D721Med (cell line): ENCODE results near the gene MROH2B.

ENCODE experiments used
- DNase-seq: peaks from one replicate; pipeline ENCODE4 v3.0.0; 2011; ENCODE audit warnings: low spot score; ENCODE audit not compliant: insufficient read length
- FAIRE-seq: peaks from 2 replicates; lab custom pipeline; 2011; peaks lifted over from hg19 to GRCh38; lab: Jason Lieb, UNC
- TF ChIP-seq, protein P1 (sequence below): IDR thresholded peaks from 2 replicates; pipeline ENCODE4 v1.5.1; 2012; ENCODE audit warnings: mild to moderate bottlenecking, control low read depth; ENCODE audit not compliant: insufficient read depth; ENCODE audit errors: missing control alignments

Gene MROH2B

DNA sequence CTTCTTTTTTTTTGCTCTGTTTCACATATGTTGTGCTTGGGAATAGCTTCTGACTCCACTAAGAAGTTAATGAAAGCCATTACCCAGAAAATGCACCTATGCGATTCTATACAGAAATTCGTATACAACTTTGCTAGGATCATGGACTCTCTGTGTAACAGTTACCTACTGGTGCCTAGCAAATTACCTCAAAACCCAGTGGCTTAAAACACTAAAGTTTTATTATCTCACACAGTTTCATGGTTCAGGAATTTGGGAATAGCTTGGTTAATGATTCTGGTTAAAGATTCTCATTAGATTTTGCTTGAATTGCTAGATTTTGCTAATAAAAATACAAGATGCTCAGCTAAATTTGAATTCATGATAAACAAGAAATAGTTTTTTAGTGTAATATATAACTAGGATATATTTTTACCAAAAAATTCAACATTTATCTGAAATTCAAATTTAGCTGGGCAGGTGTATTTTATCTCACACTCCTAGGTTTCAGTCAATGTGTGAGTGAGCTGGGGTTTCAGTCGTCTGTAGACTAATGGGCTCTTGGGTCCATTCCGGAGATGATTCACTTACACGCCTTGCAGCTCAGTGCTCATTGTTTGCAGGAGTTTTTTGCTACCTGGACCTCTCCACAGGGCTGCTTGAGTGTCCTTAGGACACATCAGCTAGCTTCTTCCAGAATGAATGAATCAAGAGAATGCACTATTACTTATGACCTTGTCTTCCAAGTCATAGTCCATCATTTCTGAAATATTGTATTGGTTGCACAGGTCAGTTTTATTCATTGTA lies 75.1 kb downstream of the MROH2B start:
- TF ChIP-seq, protein P1, sequence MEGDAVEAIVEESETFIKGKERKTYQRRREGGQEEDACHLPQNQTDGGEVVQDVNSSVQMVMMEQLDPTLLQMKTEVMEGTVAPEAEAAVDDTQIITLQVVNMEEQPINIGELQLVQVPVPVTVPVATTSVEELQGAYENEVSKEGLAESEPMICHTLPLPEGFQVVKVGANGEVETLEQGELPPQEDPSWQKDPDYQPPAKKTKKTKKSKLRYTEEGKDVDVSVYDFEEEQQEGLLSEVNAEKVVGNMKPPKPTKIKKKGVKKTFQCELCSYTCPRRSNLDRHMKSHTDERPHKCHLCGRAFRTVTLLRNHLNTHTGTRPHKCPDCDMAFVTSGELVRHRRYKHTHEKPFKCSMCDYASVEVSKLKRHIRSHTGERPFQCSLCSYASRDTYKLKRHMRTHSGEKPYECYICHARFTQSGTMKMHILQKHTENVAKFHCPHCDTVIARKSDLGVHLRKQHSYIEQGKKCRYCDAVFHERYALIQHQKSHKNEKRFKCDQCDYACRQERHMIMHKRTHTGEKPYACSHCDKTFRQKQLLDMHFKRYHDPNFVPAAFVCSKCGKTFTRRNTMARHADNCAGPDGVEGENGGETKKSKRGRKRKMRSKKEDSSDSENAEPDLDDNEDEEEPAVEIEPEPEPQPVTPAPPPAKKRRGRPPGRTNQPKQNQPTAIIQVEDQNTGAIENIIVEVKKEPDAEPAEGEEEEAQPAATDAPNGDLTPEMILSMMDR = no peak
- DNase-seq = no peak
- FAIRE-seq = no peak

DNA sequence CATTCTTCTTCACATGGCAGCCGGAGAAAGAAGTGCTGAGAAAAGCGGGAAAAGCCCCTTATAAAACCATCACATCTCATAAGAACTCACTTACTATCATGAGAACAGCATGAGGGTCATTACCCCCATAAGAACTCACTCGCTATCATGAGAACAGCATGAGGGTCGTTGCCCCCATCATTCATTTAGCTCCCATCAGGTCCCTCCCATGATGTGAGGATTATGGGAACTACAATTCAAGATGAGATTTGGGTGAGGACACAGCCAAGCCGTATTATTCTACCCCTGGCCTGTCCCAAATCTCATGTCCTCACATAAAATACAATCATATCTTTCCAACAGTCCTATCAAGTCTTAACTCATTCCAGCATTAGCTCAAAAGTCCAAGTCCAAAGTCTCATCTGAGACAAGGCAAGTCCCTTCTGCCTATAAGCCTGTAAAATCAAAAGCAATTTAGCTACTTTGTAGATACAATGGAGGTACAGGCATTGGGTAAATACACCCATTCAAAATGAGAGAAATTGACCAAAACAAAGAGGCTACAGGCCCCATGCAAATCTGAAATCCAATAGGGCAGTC lies 79.1 kb downstream of the MROH2B start:
- TF ChIP-seq, protein P1 = no peak
- FAIRE-seq (no peak), DNase-seq (no peak)

DNA sequence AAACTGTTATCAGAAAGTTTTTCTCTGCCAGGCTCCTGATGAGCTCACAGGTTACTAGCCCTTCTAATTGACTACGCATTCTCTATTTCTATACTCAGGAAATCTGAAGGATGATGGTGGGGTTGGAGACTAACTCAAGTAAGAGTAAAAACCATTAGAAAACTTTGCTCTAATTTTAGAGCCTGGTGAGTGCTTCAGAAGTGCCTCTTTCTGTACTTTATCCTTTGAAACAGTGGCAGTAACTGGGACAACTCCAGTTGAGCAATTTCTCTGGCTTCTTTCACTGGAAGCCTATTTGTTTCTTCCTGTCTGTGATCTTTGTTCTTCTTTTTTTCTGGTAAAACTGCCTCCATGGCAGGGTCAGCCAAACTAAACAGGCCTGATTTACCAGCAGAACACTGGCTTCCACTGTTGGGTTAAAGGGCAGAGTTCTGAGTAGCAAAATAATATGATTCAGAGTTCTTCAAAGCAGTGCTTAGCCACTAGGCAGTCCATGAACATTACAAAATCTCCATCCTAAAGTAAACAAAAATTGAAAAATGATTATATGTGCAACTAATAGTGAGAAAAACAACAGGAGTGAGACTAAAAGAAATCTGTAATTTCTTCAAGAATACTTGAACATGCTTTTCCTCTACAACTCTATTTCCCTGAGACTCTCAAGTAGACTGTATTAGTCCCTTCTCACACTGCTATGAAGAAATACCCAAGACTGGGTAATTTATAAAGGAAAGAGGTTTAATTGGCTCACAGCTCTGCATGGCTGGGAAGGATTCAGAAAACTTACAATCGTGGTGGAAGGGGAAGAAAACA lies 79.8 kb downstream of the MROH2B start:
- FAIRE-seq (no peak), DNase-seq (no peak)
- TF ChIP-seq, protein P1 = no peak

DNA sequence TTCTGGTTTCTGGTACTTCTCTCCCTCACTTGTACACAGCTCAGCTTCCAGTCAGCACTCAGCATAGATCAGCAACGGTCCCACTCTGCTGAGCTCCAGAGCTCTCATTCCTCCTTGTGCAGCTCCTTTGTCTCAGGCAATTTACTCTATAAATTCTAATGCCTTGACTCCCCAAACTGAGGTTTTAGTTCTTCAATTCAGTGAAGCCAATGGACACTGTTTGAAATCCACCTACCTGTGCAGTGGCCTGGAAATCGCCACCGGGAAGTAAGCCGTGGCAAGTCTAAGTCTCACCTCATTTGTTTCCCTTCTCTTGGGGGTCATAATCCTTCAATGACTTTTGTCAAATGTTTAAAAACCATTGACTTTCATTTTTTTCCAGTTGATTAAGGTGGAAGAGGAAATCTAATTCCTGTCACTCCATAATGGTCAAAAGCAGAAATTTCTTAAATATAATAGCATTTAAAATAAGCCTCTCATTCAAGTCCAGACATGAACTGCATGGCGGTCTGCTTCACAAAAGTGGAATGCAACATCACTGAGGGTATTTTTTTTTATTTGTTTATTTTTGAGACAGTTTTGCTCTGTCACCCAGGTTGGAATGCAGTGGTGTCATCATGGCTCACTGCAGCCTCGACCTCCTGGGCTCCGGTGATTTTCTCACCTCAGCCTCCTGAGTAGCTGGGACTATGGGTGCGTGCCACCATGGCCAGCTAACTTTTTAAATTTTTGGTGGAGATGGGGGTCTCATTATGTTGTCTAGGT lies 82.2 kb downstream of the MROH2B start:
- DNase-seq = no peak
- TF ChIP-seq, protein P1 = no peak
- no peak for FAIRE-seq

DNA sequence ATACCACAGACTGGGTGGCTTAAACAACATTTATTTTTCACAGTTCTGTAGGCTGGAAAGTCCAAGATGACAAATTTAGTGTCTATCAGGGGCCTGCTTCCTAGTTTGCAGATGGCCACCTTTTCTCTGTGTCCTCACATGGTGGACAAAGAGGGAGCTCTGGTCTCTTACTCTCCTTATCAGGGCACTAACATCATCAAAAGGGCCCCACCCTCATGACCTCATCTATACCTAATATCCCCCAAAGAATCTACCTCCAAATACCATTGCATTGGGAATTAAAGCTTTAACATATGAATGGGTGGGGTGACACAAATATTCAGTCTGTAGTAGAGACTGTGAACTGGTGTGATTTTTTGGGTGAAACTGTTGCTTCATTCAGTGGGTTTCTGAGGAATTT lies 83.8 kb downstream of the MROH2B start:
- DNase-seq = no peak
- TF ChIP-seq, protein P1 = no peak
- no peak for FAIRE-seq

DNA sequence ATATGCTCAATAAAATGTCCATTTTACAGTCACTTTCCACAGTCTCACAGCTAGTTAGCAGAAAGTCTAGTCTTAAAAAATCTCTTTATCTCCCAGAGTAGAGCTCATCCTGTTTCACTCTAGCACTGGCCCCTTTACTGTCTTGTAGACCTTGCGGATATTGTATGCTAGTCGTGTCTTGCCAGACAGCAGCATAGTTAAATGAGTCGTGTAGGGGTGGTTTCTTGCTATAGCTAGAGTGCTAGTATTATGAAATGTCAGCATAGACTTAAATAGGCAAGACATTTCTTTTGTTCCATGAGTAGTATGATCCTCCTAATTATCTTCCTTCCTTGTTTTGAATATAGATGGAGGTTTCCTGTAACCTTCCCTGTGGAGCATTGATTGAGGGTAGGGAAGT lies 84.5 kb downstream of the MROH2B start:
- FAIRE-seq = no peak
- TF ChIP-seq, protein P1 = no peak
- no peak for DNase-seq
